Esophagus (tissue), 2 donors: ENCODE measurements around the gene HCCS. TPM values are rescaled to one million over a fixed set of nuclear protein-coding genes. Genes with fewer than 3 reads are reported as not detected.

Source experiments
- H3K27ac ChIP-seq, 2 donors: one replicate each; pipeline ENCODE4 v1.5.1; 2013; ENCODE audit warnings: low read depth in 2 of 2, mild to moderate bottlenecking in 2 of 2, inconsistent platforms in 1 of 2, low read length in 1 of 2, moderate library complexity in 1 of 2
- H3K27me3 ChIP-seq, 2 donors: one replicate each; pipeline ENCODE4 v1.6.1; 2013; ENCODE audit warnings: low read length in 2 of 2, control low read depth in 1 of 2, mild to moderate bottlenecking in 1 of 2; ENCODE audit not compliant: insufficient read depth in 2 of 2, control insufficient read depth in 1 of 2
- H3K36me3 ChIP-seq, 2 donors: one replicate each; pipeline ENCODE4 v1.6.1; 2013; ENCODE audit warnings: low read length in 1 of 2; ENCODE audit not compliant: control insufficient read depth in 2 of 2, insufficient read depth in 2 of 2
- H3K4me1 ChIP-seq, 2 donors: one replicate each; pipeline ENCODE4 v1.6.1; 2013; ENCODE audit warnings: low read length in 1 of 2; ENCODE audit not compliant: control insufficient read depth in 2 of 2, insufficient read depth in 2 of 2
- H3K4me3 ChIP-seq, 2 donors: one replicate each; pipeline ENCODE4 v1.5.1; 2013; ENCODE audit warnings: low read length in 2 of 2, mild to moderate bottlenecking in 2 of 2, low read depth in 1 of 2, moderate library complexity in 1 of 2
- H3K9me3 ChIP-seq, 2 donors: one replicate each; pipeline ENCODE4 v1.6.1; 2013; ENCODE audit warnings: mild to moderate bottlenecking in 2 of 2, low read depth in 1 of 2, low read length in 1 of 2, moderate library complexity in 1 of 2; ENCODE audit not compliant: control insufficient read depth in 2 of 2, insufficient read depth in 1 of 2
- WGBS, 2 donors: extraction: QIAGEN DNeasy Blood & Tissue Kit; methylation state at CpG; one replicate each; pipeline ENCODE4 v1.1.7; 2013; 5-methylcytosine and 5-hydroxymethylcytosine counted together
- polyA plus RNA-seq, 2 donors: library from polyadenylated mRNA; stranded (reverse); fragments of 200-250 nt; gene quantifications; one replicate each; pipeline ENCODE4 v1.2.3, GENCODE V29; 2013
- donor health status: healthy with polysubstance abuse.
- donor health status: Bipolar disorder and iron deficiency.

The HCCS gene
- 10 to 100 TPM in 1 of 2 donors, 1 to 10 TPM in 1; 7.4 to 20.4 TPM for polyA plus RNA-seq

DNA sequence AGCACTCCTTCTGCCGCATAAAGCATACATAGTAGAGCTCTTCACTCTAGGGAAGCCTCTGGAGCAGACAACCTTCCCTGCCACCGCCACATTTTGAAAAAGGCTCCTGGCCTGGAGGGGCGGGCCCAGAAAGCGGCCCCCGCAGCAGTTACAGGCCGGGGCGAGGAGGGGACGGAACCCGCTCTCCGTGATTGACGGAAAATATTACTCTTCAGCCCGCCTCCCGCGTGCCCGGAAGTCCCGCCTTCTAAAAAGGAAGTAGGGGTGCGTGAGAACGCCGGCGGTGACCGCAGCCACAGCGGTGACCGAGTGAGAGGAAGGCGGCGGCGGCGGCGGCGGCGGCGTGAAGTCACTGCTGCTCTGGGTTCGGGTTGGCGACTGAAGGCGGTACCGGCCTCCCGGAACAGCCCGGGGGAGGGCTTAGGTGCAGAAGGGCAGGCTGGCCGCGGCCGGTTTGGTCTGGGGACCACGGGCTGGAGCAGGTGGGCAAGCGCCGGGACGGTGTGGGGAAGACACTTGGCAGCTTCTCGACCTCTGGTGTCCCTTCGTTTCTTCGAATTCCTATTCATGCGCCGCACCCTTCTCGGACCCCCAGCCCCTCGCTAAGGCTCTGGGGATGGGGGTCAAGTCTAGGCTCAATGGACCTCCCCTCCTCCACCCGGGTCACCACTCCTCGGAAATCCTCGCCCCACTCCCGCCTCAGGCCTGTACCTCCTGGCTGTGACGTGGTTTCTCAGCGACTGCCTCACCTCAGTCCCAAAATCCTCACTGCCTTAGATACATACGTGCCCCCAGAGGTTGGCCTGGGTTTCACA is at the start of gene HCCS:
Gene HCCS (plus strand): TSS at position 296 of the 815 bp plus-strand sequence. CDS start 729 bp downstream, outside the sequence.
- no peaks in the 10 kb centered on the region for H3K27me3 ChIP-seq
- no peaks in the 10 kb centered on the region for H3K36me3 ChIP-seq
- peak within 1 kb of the TSS; percentile 63 to 75 for H3K4me3 ChIP-seq
- 0 to 30% methylated on average over 54 to 58 of the region's 58 CpGs for WGBS, 2 donors
- peak within 1 kb of the TSS; percentile 86 to 90 for H3K27ac ChIP-seq
- no peaks in the 10 kb centered on the region for H3K9me3 ChIP-seq
- peaks cover 0 to 2% of the 10 kb centered on the region in 2 donors for H3K4me1 ChIP-seq

DNA sequence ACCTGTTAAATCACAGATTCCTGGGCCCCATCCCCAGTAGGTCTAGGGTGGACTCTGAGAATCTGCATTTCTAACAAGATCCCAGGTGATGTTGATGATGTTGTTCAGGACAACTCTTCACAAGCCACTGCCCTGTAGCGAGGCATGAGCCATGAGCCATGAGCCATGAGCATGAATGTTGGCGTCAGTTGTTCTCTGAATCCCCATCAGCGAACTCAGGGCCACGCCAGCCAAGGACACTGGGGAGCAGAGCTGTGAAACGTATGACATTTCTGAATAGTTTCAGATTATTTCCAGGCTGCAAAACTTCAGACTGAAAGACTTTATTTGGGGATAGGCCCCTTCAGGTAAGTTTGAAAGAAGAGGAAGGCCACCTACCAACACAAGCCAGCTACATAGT is 46.9 kb upstream of the HCCS start:
- Histone ChIP-seq H3K27me3 (no peaks in the 10 kb centered on the region), H3K9me3 (no peaks in the 10 kb centered on the region), H3K36me3 (no peaks in the 10 kb centered on the region), H3K4me1 (peaks cover 0 to 2% of the 10 kb centered on the region in 2 donors), H3K27ac (no peak overlapping the region), H3K4me3 (no peak overlapping the region)
- WGBS, 2 donors = 80 to 93% methylated on average over 5 of the region's 5 CpGs

DNA sequence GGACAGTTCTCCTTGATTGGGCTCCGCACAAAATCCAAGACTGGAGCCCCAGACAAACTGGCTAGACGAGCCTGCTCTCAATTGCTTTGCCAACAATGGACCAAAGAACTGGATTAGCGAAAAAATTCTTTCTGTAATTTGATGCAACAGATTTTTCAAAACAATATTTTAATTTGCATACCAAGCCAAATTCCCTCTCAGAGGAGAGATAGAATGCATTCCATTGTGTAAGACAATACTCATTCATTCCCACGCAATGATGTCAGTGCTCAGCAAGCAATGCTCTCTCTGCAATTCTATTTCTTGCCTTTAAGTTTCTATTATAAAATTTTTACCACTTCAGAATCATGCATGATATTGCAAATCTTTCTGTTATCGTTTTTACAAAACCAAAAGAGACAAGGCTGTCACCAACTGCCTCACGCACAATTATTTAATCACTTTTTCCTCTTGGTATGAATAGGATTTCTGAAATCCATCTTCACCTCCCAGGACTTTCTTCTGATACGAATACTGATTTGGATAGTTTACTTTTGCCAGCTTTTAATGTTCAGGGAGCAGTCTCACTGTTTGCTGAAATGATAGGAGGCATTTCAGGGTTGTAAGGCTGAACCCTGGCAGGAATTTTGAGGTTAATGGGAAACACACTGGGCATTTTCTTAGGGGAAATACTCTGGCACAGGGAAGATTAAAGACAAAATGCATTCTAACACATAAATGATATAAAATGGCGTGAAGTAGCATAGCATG is 46.1 kb upstream of the HCCS start:
- Histone ChIP-seq H3K9me3 (no peaks in the 10 kb centered on the region), H3K27ac (no peak overlapping the region), H3K27me3 (no peaks in the 10 kb centered on the region), H3K36me3 (no peaks in the 10 kb centered on the region), H3K4me1 (peaks cover 0 to 2% of the 10 kb centered on the region in 2 donors), H3K4me3 (no peak overlapping the region)
- 42 to 52% methylated on average over 8 of the region's 8 CpGs for WGBS, 2 donors

DNA sequence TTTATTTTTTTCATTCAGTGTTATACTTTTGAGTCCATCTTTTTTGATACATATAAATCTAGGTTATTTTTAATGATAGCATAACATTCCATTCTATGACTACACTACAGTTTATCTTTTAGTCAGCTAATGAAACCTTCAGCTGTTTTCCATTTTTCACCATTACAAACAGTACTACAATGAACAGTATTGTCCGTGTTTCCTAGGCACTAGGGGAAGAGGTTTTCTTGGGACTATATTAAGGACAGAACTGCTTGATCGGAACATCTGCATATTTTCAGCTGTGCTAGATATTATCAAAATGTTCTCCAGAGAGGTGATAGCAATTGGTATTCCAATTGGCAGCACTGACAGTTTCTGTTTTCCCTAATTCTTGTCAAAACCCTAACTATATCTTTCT is 44.3 kb upstream of the HCCS start:
- no peaks in the 10 kb centered on the region for H3K36me3 ChIP-seq
- H3K27me3 ChIP-seq = no peaks in the 10 kb centered on the region
- WGBS, 2 donors = 83 to 93% methylated on average over 2 of the region's 2 CpGs
- H3K4me1 ChIP-seq = peaks cover 0 to 2% of the 10 kb centered on the region in 2 donors
- no peak overlapping the region for H3K4me3 ChIP-seq
- H3K27ac ChIP-seq = no peak overlapping the region
- H3K9me3 ChIP-seq = no peaks in the 10 kb centered on the region

DNA sequence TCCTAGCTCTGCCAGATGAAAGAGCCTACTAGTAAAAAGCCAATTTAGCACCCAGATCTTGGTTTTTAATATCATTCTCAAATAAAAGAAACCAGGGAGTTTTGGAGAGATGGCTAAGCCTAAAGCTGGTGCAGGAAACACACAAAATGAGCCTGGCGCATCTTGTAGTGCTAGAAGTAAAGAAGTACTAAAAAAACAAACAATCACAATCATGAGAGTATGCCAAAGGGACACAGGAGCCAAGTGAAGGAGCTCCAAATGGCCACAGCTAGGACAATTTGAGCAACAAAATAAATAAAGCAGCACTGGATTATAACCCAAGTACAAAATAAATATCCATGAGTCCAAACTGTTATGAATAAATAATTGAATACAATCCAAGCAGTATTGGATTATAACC is 37.8 kb upstream of the HCCS start:
- no peaks in the 10 kb centered on the region for H3K27me3 ChIP-seq

DNA sequence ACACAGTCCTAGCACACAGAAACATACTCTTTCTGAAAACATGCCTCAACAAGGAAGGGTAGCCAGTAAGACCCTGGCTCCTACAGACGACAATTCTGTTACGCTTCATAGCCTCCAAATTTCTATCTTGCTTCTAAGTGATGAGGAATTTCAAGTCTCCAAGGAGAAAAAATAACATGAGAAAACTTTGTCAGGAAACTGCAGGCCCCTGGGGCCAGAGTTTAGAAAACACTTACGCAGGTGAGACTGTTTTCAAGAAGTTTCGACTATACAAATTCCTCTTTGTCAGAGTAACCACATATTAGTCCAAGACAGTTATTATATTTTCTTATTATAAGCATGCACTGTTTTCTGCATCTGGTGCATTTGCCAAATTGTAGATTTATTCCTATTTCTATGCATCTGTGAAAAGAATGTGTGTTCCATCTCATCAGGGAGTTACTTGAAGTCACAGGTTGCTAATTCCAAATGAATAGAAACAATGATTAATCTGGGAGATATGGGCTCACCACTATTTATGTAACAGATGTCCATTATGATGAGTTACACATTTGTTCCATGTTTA is 30.3 kb upstream of the HCCS start:
- no peak overlapping the region for H3K4me3 ChIP-seq
- H3K4me1 ChIP-seq = no peaks in the 10 kb centered on the region
- 57 to 84% methylated on average over 4 of the region's 4 CpGs for WGBS, 2 donors
- H3K27me3 ChIP-seq = peaks cover 0 to 3% of the 10 kb centered on the region in 2 donors
- H3K27ac ChIP-seq = no peak overlapping the region
- H3K9me3 ChIP-seq = no peaks in the 10 kb centered on the region
- H3K36me3 ChIP-seq = no peaks in the 10 kb centered on the region

More for the DNA sequence above, 37.8 kb upstream of the HCCS start:
- H3K4me1 ChIP-seq = no peaks in the 10 kb centered on the region
- H3K36me3 ChIP-seq = no peaks in the 10 kb centered on the region
- no peak overlapping the region for H3K4me3 ChIP-seq
- no peak overlapping the region for H3K27ac ChIP-seq
- H3K9me3 ChIP-seq = no peaks in the 10 kb centered on the region
- WGBS, 2 donors = 77 to 94% methylated on average over 1 of the region's 1 CpG

DNA sequence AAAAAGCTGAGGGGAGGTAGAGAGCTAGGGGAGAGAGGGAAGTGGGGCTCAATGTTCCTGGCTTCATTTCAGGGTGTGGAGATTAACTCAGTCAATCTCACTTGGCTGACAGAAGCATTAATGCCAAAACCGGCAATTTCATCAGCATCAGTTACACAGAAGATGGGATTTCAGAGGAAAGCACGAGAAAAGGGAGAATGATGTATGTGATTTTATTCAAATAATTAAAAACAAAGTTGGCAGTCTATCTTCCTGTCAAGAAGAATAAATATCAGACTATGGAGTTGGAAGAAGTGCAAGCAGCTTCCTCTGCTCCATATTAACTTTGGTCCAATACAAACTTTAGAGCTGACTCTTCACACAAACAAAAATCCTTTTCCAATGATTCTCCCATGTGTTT is 29.6 kb upstream of the HCCS start:
- WGBS, 2 donors = 37 to 50% methylated on average over 2 of the region's 2 CpGs
- Histone ChIP-seq H3K4me1 (no peaks in the 10 kb centered on the region), H3K27me3 (peaks cover 0 to 3% of the 10 kb centered on the region in 2 donors), H3K27ac (no peak overlapping the region), H3K9me3 (no peaks in the 10 kb centered on the region), H3K36me3 (no peaks in the 10 kb centered on the region), H3K4me3 (no peak overlapping the region)

DNA sequence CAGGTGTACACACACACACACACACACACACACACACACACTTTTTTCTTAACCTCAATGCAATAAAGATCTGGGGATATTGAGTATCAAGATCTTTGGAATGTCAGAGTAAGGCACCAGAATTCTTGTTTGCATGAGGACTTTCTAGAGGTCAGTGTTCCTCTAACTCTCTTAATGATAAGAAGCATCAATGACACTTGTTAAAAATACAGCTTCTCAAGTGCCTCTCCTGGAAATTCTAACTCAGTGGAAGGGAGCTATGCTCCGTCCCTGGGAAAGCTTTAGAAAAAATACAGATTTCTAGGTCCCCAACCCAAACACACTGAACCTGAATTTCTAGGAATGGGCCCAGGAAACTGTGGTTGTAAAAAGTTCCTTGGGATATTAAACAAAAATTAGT is 25.8 kb upstream of the HCCS start:
- no peak overlapping the region for H3K4me3 ChIP-seq
- H3K27ac ChIP-seq = no peak overlapping the region
- WGBS, 2 donors = 57 to 80% methylated on average over 1 of the region's 1 CpG
- no peaks in the 10 kb centered on the region for H3K36me3 ChIP-seq
- H3K9me3 ChIP-seq = no peaks in the 10 kb centered on the region
- no peaks in the 10 kb centered on the region for H3K4me1 ChIP-seq
- peaks cover 0 to 3% of the 10 kb centered on the region in 2 donors for H3K27me3 ChIP-seq

DNA sequence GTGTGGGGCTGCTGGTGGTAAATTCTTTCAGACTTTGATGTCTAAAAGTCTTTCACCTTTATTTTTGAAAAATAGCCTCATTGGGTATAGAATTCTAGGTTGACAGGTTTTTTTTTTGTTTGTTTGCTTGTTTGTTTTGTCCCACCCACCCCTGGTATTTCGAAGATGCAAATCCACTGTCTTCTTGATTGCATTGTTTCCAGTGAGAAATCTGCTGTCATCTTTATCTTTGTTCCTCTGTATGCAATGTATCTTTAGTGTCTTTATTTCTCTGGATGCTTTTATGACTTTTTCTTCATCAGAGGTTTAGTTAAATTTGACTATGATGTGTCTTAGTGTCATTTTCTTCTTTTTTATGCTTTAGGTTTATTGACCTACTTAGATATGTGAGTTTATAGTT is 21.3 kb upstream of the HCCS start:
- H3K9me3 ChIP-seq = no peaks in the 10 kb centered on the region
- H3K4me3 ChIP-seq = no peak overlapping the region
- H3K4me1 ChIP-seq = no peaks in the 10 kb centered on the region
- WGBS, 2 donors = 91 to 97% methylated on average over 1 of the region's 1 CpG
- H3K27me3 ChIP-seq = peaks cover 0 to 1% of the 10 kb centered on the region in 2 donors
- H3K36me3 ChIP-seq = no peaks in the 10 kb centered on the region
- H3K27ac ChIP-seq = no peak overlapping the region
